Eye (tissue), 1 donor: ENCODE measurements around the gene NUTM2B.
"Not testable (repeated sequence)": the region's sequence is repeated elsewhere in the genome, so short reads cannot be mapped to it uniquely, and the experiment has no call there.

Source experiments
- DNase-seq: peaks from one replicate; pipeline ENCODE4 v3.0.0-alpha.2; 2015

NUTM2B gene

GRCh38 chr10:79744844-79745243, 41.8 kb downstream of the NUTM2B start:
- not testable (repeated sequence) for DNase-seq

DNA sequence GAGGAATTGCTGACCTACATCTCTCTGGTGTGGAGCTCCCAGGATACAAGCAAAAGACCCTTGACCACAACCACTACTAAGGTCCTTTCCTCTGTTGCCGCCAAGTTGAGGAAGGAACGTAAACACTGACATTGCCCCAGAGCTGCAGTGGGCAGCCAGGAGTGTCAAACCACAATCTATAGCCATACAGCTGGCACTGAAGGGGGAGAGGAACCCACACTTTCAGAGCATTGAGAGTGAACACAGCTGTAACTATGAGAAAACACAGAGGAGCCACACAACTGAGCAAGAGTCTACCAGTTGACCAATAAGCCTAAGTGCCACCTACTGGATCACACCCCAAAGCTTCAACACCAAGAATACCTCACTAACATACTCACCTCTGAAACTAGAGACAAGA, 45.5 kb downstream of the NUTM2B start:
- DNase-seq = not testable (repeated sequence)

DNA sequence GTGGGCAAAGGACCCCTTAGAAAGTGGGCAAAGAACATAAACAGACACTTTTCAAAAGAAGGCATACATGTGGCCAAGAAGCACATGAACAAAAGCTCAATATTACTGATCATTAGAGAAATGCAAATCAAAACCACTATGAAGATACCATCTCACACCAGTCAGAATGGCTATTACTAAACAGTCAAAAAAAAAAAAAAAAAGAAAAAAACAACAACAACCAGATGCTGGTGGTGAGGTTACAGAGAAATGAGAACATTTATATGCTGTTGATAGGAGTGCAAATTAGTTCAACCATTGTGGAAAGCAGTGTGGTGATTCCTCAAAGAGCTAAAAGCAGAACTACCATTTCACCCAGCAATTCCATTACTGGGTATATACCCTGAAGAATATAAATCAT, 50.6 kb downstream of the NUTM2B start:
- DNase-seq = not testable (repeated sequence)

- not testable (repeated sequence) for DNase-seq
These were observed 55.4 kb downstream of the NUTM2B start for GRCh38 chr10:79758297-79758993.
